Endothelial cell of umbilical vein (primary cell): ENCODE results near the gene AK8. TPM values are rescaled to one million over a fixed set of nuclear protein-coding genes. Genes with fewer than 3 reads are reported as not detected.

Experiments used
- BruUV-seq: library from RNA; stranded (reverse); fragments of 400-500 nt; replicated peaks from 2 replicates; lab custom pipeline; 2021; lab: Mats Ljungman, UMichigan
- CTCF ChIA-PET: fragments of 300-600, 350-600 bp; sonication (Branson Sonifier 250); formaldehyde crosslinking; loops from one replicate; lab custom pipeline; 2021; ENCODE audit warnings: antibody characterized with exemption, inconsistent platforms; lab: Charles Lee
- POLR2A ChIA-PET: fragments of 300-600, 350-600 bp; sonication (Branson Sonifier 250); formaldehyde crosslinking; loops from one replicate; lab custom pipeline; 2021; ENCODE audit warnings: antibody characterized with exemption, inconsistent platforms; lab: Charles Lee
- DNase-seq: peaks from one replicate; pipeline ENCODE4 v3.0.0-alpha.2; 2011; ENCODE audit warnings: low read depth, low spot score
- FAIRE-seq: peaks from 2 replicates; lab custom pipeline; 2011; peaks lifted over from hg19 to GRCh38; lab: Jason Lieb, UNC
- H2AFZ ChIP-seq: 2 replicates; pipeline ENCODE4 v1.6.0; 2012; ENCODE audit warnings: low read depth, low read length, control low read depth, inconsistent platforms
- H3K27ac ChIP-seq: 2 replicates; pipeline ENCODE4 v1.5.1; 2011; ENCODE audit warnings: low read depth, mild to moderate bottlenecking, control low read depth, low read length, moderate library complexity; ENCODE audit not compliant: insufficient read depth
- H3K27me3 ChIP-seq, 2 experiments: 2 replicates each; pipeline versions ENCODE4 v1.6.0 to v1.6.1; 2011; ENCODE audit warnings: low read length in 2 of 2, mixed read lengths in 1 of 2; ENCODE audit not compliant: control insufficient read depth in 2 of 2, insufficient read depth in 2 of 2
- H3K36me3 ChIP-seq, 2 experiments: 2 replicates in 1 of 2; 3 replicates in 1 of 2; pipeline ENCODE4 v1.5.1; 2011; ENCODE audit warnings: low read length in 2 of 2, mild to moderate bottlenecking in 1 of 2, moderate library complexity in 1 of 2; ENCODE audit not compliant: control insufficient read depth in 2 of 2, insufficient read depth in 2 of 2; ENCODE audit errors: extremely low read depth in 1 of 2
- H3K4me1 ChIP-seq: 3 replicates; pipeline ENCODE4 v1.5.1; 2011; ENCODE audit warnings: mild to moderate bottlenecking, low read length; ENCODE audit not compliant: control insufficient read depth, insufficient read depth; ENCODE audit errors: extremely low read depth
- H3K4me2 ChIP-seq: 2 replicates; pipeline ENCODE4 v1.6.1; 2011; ENCODE audit warnings: low read length, control low read depth, mixed read lengths; ENCODE audit not compliant: insufficient read depth
- H3K4me3 ChIP-seq, 3 experiments: fragments of 200-600 bp in 1 of 3; sonication (generic), shearing (Covaris generic) in 1 of 3; replicated peaks in 1 of 3; 2 replicates each; pipeline ENCODE4 v1.5.1; 2011 to 2016; ENCODE audit warnings: control low read depth in 3 of 3, low read length in 3 of 3, mild to moderate bottlenecking in 2 of 3, inconsistent platforms in 1 of 3, low read depth in 1 of 3, moderate library complexity in 1 of 3; ENCODE audit not compliant: insufficient read depth in 1 of 3
- H3K79me2 ChIP-seq: 2 replicates; pipeline ENCODE4 v1.6.0; 2012; ENCODE audit warnings: low read length, inconsistent platforms; ENCODE audit not compliant: control insufficient read depth, insufficient read depth
- H3K9ac ChIP-seq: replicated peaks from 2 replicates; pipeline ENCODE3; 2011; ENCODE audit warnings: low read length, control low read depth; ENCODE audit not compliant: insufficient read depth; ENCODE audit errors: extremely low read depth
- H3K9me1 ChIP-seq: replicated peaks from 3 replicates; pipeline ENCODE4 v1.6.0; 2011; ENCODE audit warnings: mild to moderate bottlenecking, low read length; ENCODE audit not compliant: control insufficient read depth, insufficient read depth; ENCODE audit errors: extremely low read depth
- H3K9me3 ChIP-seq: replicated peaks from 2 replicates; pipeline ENCODE4 v1.5.1; 2012; ENCODE audit warnings: low read length, inconsistent platforms; ENCODE audit not compliant: control insufficient read depth, insufficient read depth
- H4K20me1 ChIP-seq: replicated peaks from 2 replicates; pipeline ENCODE3; 2011; ENCODE audit warnings: mild to moderate bottlenecking, low read length; ENCODE audit not compliant: control insufficient read depth, insufficient read depth; ENCODE audit errors: extremely low read depth
- EZH2 ChIP-seq: IDR thresholded peaks from 2 replicates; pipeline ENCODE4 v1.6.1; 2012; ENCODE audit warnings: borderline replicate concordance, low read depth, mild to moderate bottlenecking, moderate library complexity, low read length, inconsistent platforms; ENCODE audit not compliant: severe bottlenecking
- FOS ChIP-seq: IDR thresholded peaks from 2 replicates; pipeline ENCODE4 v1.6.1; 2011; ENCODE audit warnings: mild to moderate bottlenecking, low read length, moderate library complexity, borderline replicate concordance; ENCODE audit not compliant: insufficient read depth
- GATA2 ChIP-seq: IDR thresholded peaks from 2 replicates; pipeline ENCODE4 v1.7.0; 2011; ENCODE audit warnings: low read depth, mild to moderate bottlenecking, moderate library complexity, mixed read lengths, low read length; ENCODE audit not compliant: insufficient read length, insufficient read depth
- JUN ChIP-seq: IDR thresholded peaks from 2 replicates; pipeline ENCODE4 v1.6.1; 2011; ENCODE audit warnings: borderline replicate concordance, low read depth; ENCODE audit not compliant: insufficient read length, insufficient read depth
- MYC ChIP-seq: IDR thresholded peaks from one replicate; pipeline ENCODE4 v1.6.1; 2011; ENCODE audit warnings: mild to moderate bottlenecking, low read depth, low read length
- POLR2A ChIP-seq: IDR thresholded peaks from 2 replicates; pipeline ENCODE4 v1.6.1; 2012; ENCODE audit warnings: low read depth, mild to moderate bottlenecking, control low read depth, low read length
- POLR2AphosphoS5 ChIP-seq: IDR thresholded peaks from 2 replicates; pipeline ENCODE4 v1.6.1; 2012; ENCODE audit warnings: low read depth, mild to moderate bottlenecking, control low read depth, low read length, moderate library complexity; ENCODE audit not compliant: insufficient read depth
- dilution Hi-C: fragments of 300-500 bp; cut with MboI; formaldehyde crosslinking; loops from one replicate; pipeline ENCODE4 v1.15.0; 2019; ENCODE audit warnings: low sequenced_read_pairs; ENCODE audit not compliant: extremely low pct_ligation_motif_present
- intact Hi-C: fragments of 100-400 bp; cut with micrococcal nuclease; formaldehyde crosslinking; loops from one replicate; pipeline ENCODE4 v1.10.0; 2022
- polyA plus RNA-seq, 4 experiments: library from polyadenylated mRNA; depleted of rRNA in 3 of 4; stranded (reverse) in 3 of 4; unstranded in 1 of 4; fragments of >200 nt; gene quantifications; 2 replicates each; pipeline versions ENCODE4 v1.2.1 to v1.2.3, GENCODE V29; 2011 to 2012; ENCODE audit warnings: missing spikeins in 1 of 4
- total RNA-seq: library from RNA; stranded (reverse); gene quantifications from 2 replicates; pipeline ENCODE4 v1.2.3, GENCODE V29; 2021
- TF ChIP-seq, protein P1 (sequence below): IDR thresholded peaks from 2 replicates; pipeline ENCODE4 v1.6.1; 2011; ENCODE audit not compliant: insufficient read depth, insufficient read length
- TF ChIP-seq, protein P2 (sequence below), 2 donors: IDR thresholded peaks; 1 replicate in 1 of 2; 2 replicates in 1 of 2; pipeline ENCODE4 v1.5.1; 2011; ENCODE audit warnings: low read length in 2 of 2, mild to moderate bottlenecking in 2 of 2, moderate library complexity in 2 of 2, control low read depth in 1 of 2, inconsistent platforms in 1 of 2, low read depth in 1 of 2; ENCODE audit not compliant: insufficient read depth in 1 of 2; ENCODE audit errors: extremely low read depth in 1 of 2

Gene AK8
- total and polyA plus RNA-seq, 2 donors (not counting 3 experiments of a cell fraction or from before 2014, with no cell fraction given): 0.06 TPM; not detected in 1

GRCh38 chr9:132756214-132756845 is 121.8 kb downstream of the AK8 start:
- no peaks in the 10 kb centered on the region for H3K36me3 ChIP-seq
- intact Hi-C loops (no loop called here), dilution Hi-C loops (no loop called here)
- TF ChIP-seq, protein P1, sequence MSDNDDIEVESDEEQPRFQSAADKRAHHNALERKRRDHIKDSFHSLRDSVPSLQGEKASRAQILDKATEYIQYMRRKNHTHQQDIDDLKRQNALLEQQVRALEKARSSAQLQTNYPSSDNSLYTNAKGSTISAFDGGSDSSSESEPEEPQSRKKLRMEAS: no peak
- TF ChIP-seq, protein P2, sequence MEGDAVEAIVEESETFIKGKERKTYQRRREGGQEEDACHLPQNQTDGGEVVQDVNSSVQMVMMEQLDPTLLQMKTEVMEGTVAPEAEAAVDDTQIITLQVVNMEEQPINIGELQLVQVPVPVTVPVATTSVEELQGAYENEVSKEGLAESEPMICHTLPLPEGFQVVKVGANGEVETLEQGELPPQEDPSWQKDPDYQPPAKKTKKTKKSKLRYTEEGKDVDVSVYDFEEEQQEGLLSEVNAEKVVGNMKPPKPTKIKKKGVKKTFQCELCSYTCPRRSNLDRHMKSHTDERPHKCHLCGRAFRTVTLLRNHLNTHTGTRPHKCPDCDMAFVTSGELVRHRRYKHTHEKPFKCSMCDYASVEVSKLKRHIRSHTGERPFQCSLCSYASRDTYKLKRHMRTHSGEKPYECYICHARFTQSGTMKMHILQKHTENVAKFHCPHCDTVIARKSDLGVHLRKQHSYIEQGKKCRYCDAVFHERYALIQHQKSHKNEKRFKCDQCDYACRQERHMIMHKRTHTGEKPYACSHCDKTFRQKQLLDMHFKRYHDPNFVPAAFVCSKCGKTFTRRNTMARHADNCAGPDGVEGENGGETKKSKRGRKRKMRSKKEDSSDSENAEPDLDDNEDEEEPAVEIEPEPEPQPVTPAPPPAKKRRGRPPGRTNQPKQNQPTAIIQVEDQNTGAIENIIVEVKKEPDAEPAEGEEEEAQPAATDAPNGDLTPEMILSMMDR (IDR thresholded peaks at IDR 0.05; ENCODE audit: extremely low read depth in 1 of 2, insufficient read depth in 1 of 2, low read depth in 1 of 2, low read length in 2 of 2): no peak
- TF ChIP-seq MYC (no peak), FOS (no peak), GATA2 (no peak), JUN (no peak), EZH2 (no peak), POLR2A (no peak), POLR2AphosphoS5 (no peak)
- H3K9me3 ChIP-seq: no peaks in the 10 kb centered on the region
- no peak overlapping the region for H3K4me3 ChIP-seq
- no peak for DNase-seq
- no peak overlapping the region for H2AFZ ChIP-seq
- ChIA-PET POLR2A (no interaction called here), CTCF (interaction anchor here (1.4 to 1.6 kb wide), 2 partner anchors 13 to 16 kb away, joined by 3 to 5 read pairs; no protein-coding TSS in a partner anchor)
- no peak overlapping the region for H3K27ac ChIP-seq
- no peak for FAIRE-seq
- H3K27me3 ChIP-seq: peaks cover 6 to 7% of the 10 kb centered on the region in 2 experiments
- no peak overlapping the region for H3K9ac ChIP-seq
- BruUV-seq: no TSS peak
- no peaks in the 10 kb centered on the region for H3K9me1 ChIP-seq
- H3K4me2 ChIP-seq: no peak overlapping the region
- H3K79me2 ChIP-seq: no peaks in the 10 kb centered on the region
- no peaks in the 10 kb centered on the region for H3K4me1 ChIP-seq
- no peaks in the 10 kb centered on the region for H4K20me1 ChIP-seq
